Activated CD8-positive, alpha-beta T cell treated with anti-CD3 and anti-CD28 coated beads for 36 hours (primary cell): Measurements from ENCODE around the gene IL22RA1. TPM values are rescaled to one million over a fixed set of nuclear protein-coding genes. Genes with fewer than 3 reads are reported as not detected.

ENCODE experiments used
- ATAC-seq: fragments of 200-7000 bp; cut with Tn5 transposase; one replicate; pipeline ENCODE4 v1.10.0; 2021; ENCODE audit warnings: mild to moderate bottlenecking, moderate library complexity
- CTCF ChIA-PET: fragments of 350-600 bp; sonication (Branson Sonifier 250); formaldehyde crosslinking; loops from one replicate; lab custom pipeline; 2021; ENCODE audit warnings: antibody characterized with exemption; lab: Charles Lee
- POLR2A ChIA-PET: fragments of 350-600 bp; sonication (Branson Sonifier 250); formaldehyde crosslinking; loops from one replicate; lab custom pipeline; 2021; ENCODE audit warnings: antibody characterized with exemption; lab: Charles Lee
- DNase-seq: peaks from one replicate; pipeline ENCODE4 v3.0.0-alpha.2; 2020
- H3K27ac Mint-ChIP-seq: one replicate; pipeline ENCODE4 v1.8.0; 2021; ENCODE audit warnings: mild to moderate bottlenecking, mixed read lengths
- H3K27me3 Mint-ChIP-seq: one replicate; pipeline ENCODE4 v1.8.0; 2021; ENCODE audit warnings: mixed read lengths
- H3K36me3 Mint-ChIP-seq: one replicate; pipeline ENCODE4 v1.8.0; 2021; ENCODE audit warnings: low read depth, mixed read lengths
- H3K4me1 Mint-ChIP-seq: one replicate; pipeline ENCODE4 v1.8.0; 2021; ENCODE audit warnings: low read depth, mixed read lengths
- H3K4me3 Mint-ChIP-seq: one replicate; pipeline ENCODE4 v1.8.0; 2021; ENCODE audit warnings: mild to moderate bottlenecking, moderate library complexity, mixed read lengths
- H3K9me3 Mint-ChIP-seq: one replicate; pipeline ENCODE4 v1.8.0; 2021; ENCODE audit warnings: mixed read lengths
- intact Hi-C: fragments of 100-400 bp; cut with micrococcal nuclease; formaldehyde crosslinking; loops from one replicate; pipeline ENCODE4 v1.10.0; 2022
- total RNA-seq, 2 experiments: library from RNA; stranded (reverse); gene quantifications; one replicate each; pipeline ENCODE4 v1.2.3, GENCODE V29; 2021
- TF ChIP-seq, protein P1 (sequence below): fragments of 200-600 bp; IDR thresholded peaks from one replicate; pipeline ENCODE4 v1.8.0; 2022; ENCODE audit warnings: antibody characterized with exemption, mild to moderate bottlenecking

The IL22RA1 gene
- total RNA-seq, 2 experiments from 2014 or later, result not detected

DNA sequence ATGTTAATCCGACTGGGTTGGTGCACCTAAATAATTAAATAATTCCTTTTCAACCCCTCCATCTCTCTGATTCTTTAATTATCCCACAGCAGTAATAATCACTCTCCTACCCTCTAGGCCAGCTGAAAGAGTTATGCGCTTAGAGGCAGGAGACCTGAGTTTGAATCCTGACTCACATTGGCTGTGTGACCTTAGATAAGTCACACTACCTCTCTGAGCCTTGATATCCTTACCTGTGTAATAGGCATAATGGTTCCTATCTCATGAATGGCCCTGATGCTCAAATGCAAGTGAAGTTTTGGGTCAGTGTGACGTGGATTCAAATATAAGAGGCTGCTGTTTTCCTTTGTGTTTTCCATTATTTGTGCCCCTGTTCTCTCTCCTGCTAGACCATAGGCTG, 39.1 kb downstream of the IL22RA1 start:
- no peaks in the 10 kb centered on the region for H3K36me3 Mint-ChIP-seq
- intact Hi-C loops, result no loop called here
- H3K27ac Mint-ChIP-seq, result no peak overlapping the region
- CTCF ChIA-PET, result interaction anchor here (0.6 to 2.3 kb wide), 2 partner anchors 10 to 46 kb away, joined by 3 to 6 read pairs; no protein-coding TSS in a partner anchor
- POLR2A ChIA-PET, result interaction anchor here (0.8 kb wide), 1 partner anchor 8 kb away, joined by 3 read pairs; no protein-coding TSS in a partner anchor
- H3K9me3 Mint-ChIP-seq, result no peaks in the 10 kb centered on the region
- no peaks in the 10 kb centered on the region for H3K27me3 Mint-ChIP-seq
- H3K4me1 Mint-ChIP-seq, result no peaks in the 10 kb centered on the region
- no peak overlapping the region for H3K4me3 Mint-ChIP-seq
- DNase-seq (no peak), ATAC-seq (no peak)
- TF ChIP-seq, protein P1, sequence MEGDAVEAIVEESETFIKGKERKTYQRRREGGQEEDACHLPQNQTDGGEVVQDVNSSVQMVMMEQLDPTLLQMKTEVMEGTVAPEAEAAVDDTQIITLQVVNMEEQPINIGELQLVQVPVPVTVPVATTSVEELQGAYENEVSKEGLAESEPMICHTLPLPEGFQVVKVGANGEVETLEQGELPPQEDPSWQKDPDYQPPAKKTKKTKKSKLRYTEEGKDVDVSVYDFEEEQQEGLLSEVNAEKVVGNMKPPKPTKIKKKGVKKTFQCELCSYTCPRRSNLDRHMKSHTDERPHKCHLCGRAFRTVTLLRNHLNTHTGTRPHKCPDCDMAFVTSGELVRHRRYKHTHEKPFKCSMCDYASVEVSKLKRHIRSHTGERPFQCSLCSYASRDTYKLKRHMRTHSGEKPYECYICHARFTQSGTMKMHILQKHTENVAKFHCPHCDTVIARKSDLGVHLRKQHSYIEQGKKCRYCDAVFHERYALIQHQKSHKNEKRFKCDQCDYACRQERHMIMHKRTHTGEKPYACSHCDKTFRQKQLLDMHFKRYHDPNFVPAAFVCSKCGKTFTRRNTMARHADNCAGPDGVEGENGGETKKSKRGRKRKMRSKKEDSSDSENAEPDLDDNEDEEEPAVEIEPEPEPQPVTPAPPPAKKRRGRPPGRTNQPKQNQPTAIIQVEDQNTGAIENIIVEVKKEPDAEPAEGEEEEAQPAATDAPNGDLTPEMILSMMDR, result no peak

DNA sequence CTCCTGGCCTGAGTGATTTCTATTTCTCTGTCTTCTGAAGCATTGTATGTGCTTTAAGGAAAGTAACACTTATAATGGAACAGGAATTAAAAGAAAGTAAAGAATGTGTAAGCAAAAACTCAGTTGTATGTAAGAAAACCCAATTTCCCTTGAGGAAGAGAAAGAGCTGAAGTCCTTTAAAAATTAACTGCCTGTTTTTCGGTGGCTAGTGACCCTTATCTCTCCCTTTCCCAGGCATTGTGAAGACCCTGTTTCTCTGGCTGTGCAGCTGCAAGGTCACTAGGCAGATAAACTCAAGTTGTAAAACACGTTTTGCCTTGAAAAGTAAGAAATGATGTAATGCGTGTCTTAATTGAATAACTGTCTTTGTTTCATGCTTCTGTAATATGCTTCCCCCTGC, 39.5 kb downstream of the IL22RA1 start:
- DNase-seq (no peak), ATAC-seq (no peak)
- Mint-ChIP-seq H3K27ac (no peak overlapping the region), H3K9me3 (no peaks in the 10 kb centered on the region), H3K36me3 (no peaks in the 10 kb centered on the region), H3K27me3 (no peaks in the 10 kb centered on the region), H3K4me1 (no peaks in the 10 kb centered on the region), H3K4me3 (no peak overlapping the region)
- TF ChIP-seq, protein P1, result no peak
- POLR2A ChIA-PET, result no interaction called here
- CTCF ChIA-PET, result interaction anchor here (0.6 to 2.3 kb wide), 2 partner anchors 10 to 47 kb away, joined by 3 to 6 read pairs; no protein-coding TSS in a partner anchor
- intact Hi-C loops, result no loop called here

DNA sequence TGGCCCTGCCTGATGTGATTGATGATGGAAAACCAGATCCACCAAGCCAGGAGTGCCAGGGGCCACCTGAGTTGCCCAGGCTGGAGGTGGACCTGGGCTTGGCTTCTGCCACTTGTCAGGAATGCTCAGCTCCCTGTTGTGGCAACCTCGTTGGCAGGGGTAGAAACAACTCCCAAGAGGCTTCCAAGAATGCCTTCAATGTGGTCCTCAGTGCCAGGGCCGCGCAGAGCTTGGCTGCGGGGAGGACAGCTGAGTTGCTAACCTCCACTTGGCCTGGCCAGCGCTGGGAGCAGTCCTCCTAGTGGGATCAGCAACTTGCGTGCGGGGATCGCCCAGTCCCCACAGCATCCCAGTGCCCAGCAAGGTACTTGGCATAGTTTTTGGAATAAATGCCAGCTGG, 40.0 kb downstream of the IL22RA1 start:
- TF ChIP-seq, protein P1, result no peak
- no peak overlapping the region for H3K27ac Mint-ChIP-seq
- DNase-seq (no peak), ATAC-seq (no peak)
- H3K4me3 Mint-ChIP-seq, result no peak overlapping the region
- H3K36me3 Mint-ChIP-seq, result no peaks in the 10 kb centered on the region
- no peaks in the 10 kb centered on the region for H3K27me3 Mint-ChIP-seq
- ChIA-PET POLR2A (no interaction called here), CTCF (interaction anchor here (1.3 to 2.3 kb wide), 2 partner anchors 11 to 47 kb away, joined by 3 to 6 read pairs; no protein-coding TSS in a partner anchor)
- no peaks in the 10 kb centered on the region for H3K4me1 Mint-ChIP-seq
- intact Hi-C loops, result no loop called here
- H3K9me3 Mint-ChIP-seq, result no peaks in the 10 kb centered on the region

GRCh38 chr1:24101796-24102586, 40.9 kb downstream of the IL22RA1 start:
- no peak overlapping the region for H3K27ac Mint-ChIP-seq
- intact Hi-C loops, result no loop called here
- H3K27me3 Mint-ChIP-seq, result no peaks in the 10 kb centered on the region

More at GRCh38 chr1:24101796-24102586, 40.9 kb downstream of the IL22RA1 start:
- Mint-ChIP-seq H3K4me3 (no peak overlapping the region), H3K9me3 (no peaks in the 10 kb centered on the region), H3K36me3 (no peaks in the 10 kb centered on the region), H3K4me1 (no peaks in the 10 kb centered on the region)
- CTCF ChIA-PET, result interaction anchor here (0.6 to 2.3 kb wide), 3 partner anchors 12 to 50 kb away, joined by 3 to 6 read pairs (median 3); no protein-coding TSS in a partner anchor
- DNase-seq (no peak), ATAC-seq (no peak)
- POLR2A ChIA-PET, result interaction anchor here (1.0 kb wide), 1 partner anchor 123 kb away, joined by 3 read pairs; no protein-coding TSS in a partner anchor
- TF ChIP-seq, protein P1, result no peak
